HUES64 (cell line): ENCODE measurements around the gene TMEM132D.

Experiments used
- H3K27ac ChIP-seq: 2 replicates; pipeline ENCODE4 v1.7.0; 2013; ENCODE audit warnings: low read depth, low read length, inconsistent platforms
- H3K27me3 ChIP-seq: 2 replicates; pipeline ENCODE4 v1.6.1; 2013; ENCODE audit warnings: mild to moderate bottlenecking, low read length; ENCODE audit not compliant: insufficient read depth
- H3K36me3 ChIP-seq: 2 replicates; pipeline ENCODE4 v1.6.1; 2013; ENCODE audit warnings: mild to moderate bottlenecking, low read length; ENCODE audit not compliant: insufficient read depth
- H3K4me1 ChIP-seq: 2 replicates; pipeline ENCODE4 v1.6.1; 2013; ENCODE audit warnings: mild to moderate bottlenecking, low read length, moderate library complexity; ENCODE audit not compliant: insufficient read depth
- H3K4me3 ChIP-seq: 2 replicates; pipeline ENCODE4 v1.5.1; 2013; ENCODE audit warnings: mild to moderate bottlenecking, low read length, moderate library complexity
- H3K9ac ChIP-seq: 2 replicates; pipeline ENCODE4 v1.6.1; 2013; ENCODE audit warnings: mild to moderate bottlenecking, low read depth, low read length
- H3K9me3 ChIP-seq: 2 replicates; pipeline ENCODE4 v1.6.1; 2013; ENCODE audit warnings: low read depth, low read length; ENCODE audit not compliant: insufficient read depth
- WGBS: fragments of 150-250, 120-280 bp; methylation state at CpG from one replicate; pipeline ENCODE4 v1.1.7; 2013; ENCODE audit warnings: missing lambda C conversion rate; 5-methylcytosine and 5-hydroxymethylcytosine counted together

TMEM132D gene

GRCh38 chr12:129394177-129394825 is 509.5 kb downstream of the TMEM132D start:
- H3K4me1 ChIP-seq: no peaks in the 10 kb centered on the region
- WGBS: 93% methylated on average over 16 of the region's 16 CpGs

GRCh38 chr12:129393357-129393937 is 510.4 kb downstream of the TMEM132D start:
- no peaks in the 10 kb centered on the region for H3K4me1 ChIP-seq
- H3K27me3 ChIP-seq: no peaks in the 10 kb centered on the region
- no peak overlapping the region for H3K27ac ChIP-seq
- H3K9ac ChIP-seq: no peak overlapping the region
- no peaks in the 10 kb centered on the region for H3K36me3 ChIP-seq
- 93% methylated on average over 5 of the region's 5 CpGs for WGBS
- no peak overlapping the region for H3K4me3 ChIP-seq
- H3K9me3 ChIP-seq: 0 out of 2 replicates have a peak, but pooled peaks cover 3% of the 10 kb centered on the region

More at GRCh38 chr12:129394177-129394825, 509.5 kb downstream of the TMEM132D start:
- Histone ChIP-seq H3K27ac (no peak overlapping the region), H3K9me3 (0 out of 2 replicates have a peak, but pooled peaks cover 3% of the 10 kb centered on the region), H3K27me3 (no peaks in the 10 kb centered on the region), H3K36me3 (no peaks in the 10 kb centered on the region), H3K9ac (no peak overlapping the region), H3K4me3 (no peak overlapping the region)

DNA sequence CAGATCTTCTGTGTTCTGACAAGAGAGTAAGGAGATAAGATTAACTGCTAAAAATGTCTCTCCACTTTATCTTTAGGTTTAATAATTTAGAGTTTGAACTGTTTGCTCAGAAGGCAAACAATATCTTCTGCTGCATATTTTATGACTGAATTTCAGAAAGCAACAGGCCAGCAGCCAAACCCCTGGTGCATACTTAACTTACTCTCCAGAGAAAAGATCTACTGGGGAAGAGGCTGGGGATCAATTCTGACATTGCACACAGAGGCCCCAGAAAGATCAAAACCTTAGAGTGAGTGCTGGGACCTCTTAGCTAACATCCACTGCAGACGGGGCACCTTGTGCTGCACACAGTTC is 518.2 kb downstream of the TMEM132D start:
- Histone ChIP-seq H3K4me1 (peaks cover 6% of the 10 kb centered on the region), H3K4me3 (no peak overlapping the region), H3K36me3 (no peaks in the 10 kb centered on the region), H3K27me3 (no peaks in the 10 kb centered on the region), H3K27ac (no peak overlapping the region), H3K9ac (no peak overlapping the region), H3K9me3 (no peaks in the 10 kb centered on the region)
- WGBS: 77% methylated on average over 1 of the region's 1 CpG

DNA sequence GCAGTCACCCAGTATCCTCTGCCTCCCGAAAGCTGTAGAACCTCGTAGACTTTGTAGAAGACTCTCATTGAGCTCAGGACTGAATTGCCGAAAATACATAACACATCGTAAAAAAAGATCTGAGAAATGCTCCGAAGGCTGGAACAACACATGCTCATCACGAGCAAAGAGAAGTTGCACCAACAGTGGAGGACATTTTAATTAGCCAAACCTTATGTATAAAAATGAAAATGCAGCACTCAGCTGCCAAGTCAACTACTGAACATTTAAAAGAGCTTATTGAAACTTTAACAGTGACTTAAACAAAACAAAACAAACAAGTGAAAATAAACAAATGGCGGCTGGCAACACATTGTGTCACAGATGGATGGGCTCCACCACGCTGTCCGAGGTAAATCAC is 519.9 kb downstream of the TMEM132D start:
- no peak overlapping the region for H3K9ac ChIP-seq
- no peaks in the 10 kb centered on the region for H3K27me3 ChIP-seq
- WGBS: 95% methylated on average over 9 of the region's 9 CpGs
- H3K36me3 ChIP-seq: no peaks in the 10 kb centered on the region
- no peaks in the 10 kb centered on the region for H3K9me3 ChIP-seq
- peaks cover 6% of the 10 kb centered on the region for H3K4me1 ChIP-seq
- H3K27ac ChIP-seq: no peak overlapping the region
- H3K4me3 ChIP-seq: no peak overlapping the region

GRCh38 chr12:129381715-129382114 is 522.1 kb downstream of the TMEM132D start:
- Histone ChIP-seq H3K4me3 (no peak overlapping the region), H3K36me3 (no peaks in the 10 kb centered on the region), H3K9me3 (no peaks in the 10 kb centered on the region), H3K27ac (no peak overlapping the region), H3K9ac (no peak overlapping the region), H3K4me1 (peaks cover 6% of the 10 kb centered on the region), H3K27me3 (no peaks in the 10 kb centered on the region)
- 84% methylated on average over 3 of the region's 3 CpGs for WGBS

DNA sequence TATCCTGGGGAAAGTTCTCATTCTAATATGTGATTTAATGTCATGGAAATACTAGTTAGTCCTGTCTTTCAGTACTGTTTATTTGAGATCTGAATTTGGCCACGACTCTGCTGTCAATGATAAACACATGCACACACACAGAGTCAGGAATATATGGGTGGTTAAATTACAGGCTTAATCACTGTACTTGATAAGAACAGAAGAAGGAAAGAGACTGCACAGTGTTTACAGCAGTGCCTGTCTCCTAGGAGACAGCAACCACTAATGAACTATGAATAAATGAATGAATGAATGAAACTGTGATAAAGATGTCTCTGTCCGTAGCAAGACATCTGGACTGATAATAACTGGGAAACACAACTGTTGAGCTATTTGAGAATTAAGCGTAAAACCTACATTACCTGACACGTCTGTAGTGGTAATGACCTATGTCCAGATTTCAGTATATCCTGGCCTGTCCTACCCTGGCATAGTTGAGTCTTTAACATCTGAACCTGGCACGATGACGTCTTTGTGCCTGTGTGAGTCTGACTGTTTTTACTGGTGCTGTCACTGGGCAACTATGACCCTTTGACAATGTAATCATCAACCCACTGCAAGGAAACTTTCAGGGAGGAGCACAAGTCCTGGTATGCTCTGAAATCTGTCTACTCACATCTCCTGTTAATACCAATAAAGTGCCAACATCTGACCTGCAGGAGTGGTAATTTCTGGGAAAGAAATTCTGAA is 524.6 kb downstream of the TMEM132D start:
- WGBS: 76% methylated on average over 5 of the region's 6 CpGs
- H3K27me3 ChIP-seq: no peaks in the 10 kb centered on the region
- H3K9me3 ChIP-seq: no peaks in the 10 kb centered on the region
- H3K4me3 ChIP-seq: no peak overlapping the region
- H3K27ac ChIP-seq: no peak overlapping the region
- no peaks in the 10 kb centered on the region for H3K36me3 ChIP-seq
- no peaks in the 10 kb centered on the region for H3K4me1 ChIP-seq
- no peak overlapping the region for H3K9ac ChIP-seq

GRCh38 chr12:129378496-129378895 is 525.3 kb downstream of the TMEM132D start:
- H3K4me3 ChIP-seq: no peak overlapping the region
- H3K36me3 ChIP-seq: no peaks in the 10 kb centered on the region
- no peak overlapping the region for H3K9ac ChIP-seq
- no peaks in the 10 kb centered on the region for H3K9me3 ChIP-seq
- WGBS: 90% methylated on average over 5 of the region's 5 CpGs
- no peaks in the 10 kb centered on the region for H3K27me3 ChIP-seq
- no peaks in the 10 kb centered on the region for H3K4me1 ChIP-seq
- H3K27ac ChIP-seq: no peak overlapping the region

- Histone ChIP-seq H3K27me3 (no peaks in the 10 kb centered on the region), H3K36me3 (no peaks in the 10 kb centered on the region), H3K4me3 (no peak overlapping the region), H3K4me1 (no peaks in the 10 kb centered on the region), H3K27ac (no peak overlapping the region), H3K9me3 (0 out of 2 replicates have a peak, but pooled peaks cover 6% of the 10 kb centered on the region), H3K9ac (no peak overlapping the region)
- WGBS: 93% methylated on average over 3 of the region's 4 CpGs
Observed at GRCh38 chr12:129373746-129374145, 530.1 kb downstream of the TMEM132D start.

- no peaks in the 10 kb centered on the region for H3K4me1 ChIP-seq
- no peaks in the 10 kb centered on the region for H3K27me3 ChIP-seq
- H3K36me3 ChIP-seq: no peaks in the 10 kb centered on the region
- H3K27ac ChIP-seq: no peak overlapping the region
- WGBS: 65% methylated on average over 3 of the region's 3 CpGs
- H3K9me3 ChIP-seq: 0 out of 2 replicates have a peak, but pooled peaks cover 6% of the 10 kb centered on the region
- no peak overlapping the region for H3K9ac ChIP-seq
- H3K4me3 ChIP-seq: no peak overlapping the region
Observed at GRCh38 chr12:129372876-129373275, 530.9 kb downstream of the TMEM132D start.

- H3K36me3 ChIP-seq: no peaks in the 10 kb centered on the region
Observed at GRCh38 chr12:129372348-129372747, 531.5 kb downstream of the TMEM132D start.

DNA sequence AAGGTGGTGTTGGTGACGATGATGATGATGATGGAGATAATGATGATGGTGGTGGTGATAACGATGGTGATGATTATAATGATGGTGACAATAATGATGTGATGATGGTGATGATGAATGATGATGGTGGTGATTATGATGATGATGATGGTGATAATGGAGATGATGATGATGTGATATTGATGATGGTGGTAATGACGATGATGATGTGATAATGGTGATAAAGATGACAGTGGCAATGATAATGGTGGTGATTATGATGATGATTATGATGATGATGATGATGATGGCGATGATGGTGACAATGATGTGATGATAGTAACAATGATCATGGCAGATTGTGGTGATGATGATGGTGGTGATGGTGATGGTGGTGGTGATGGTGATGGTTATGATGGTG is 532.6 kb downstream of the TMEM132D start:
- Histone ChIP-seq H3K36me3 (no peaks in the 10 kb centered on the region), H3K9ac (no peak overlapping the region), H3K4me1 (no peaks in the 10 kb centered on the region), H3K4me3 (no peak overlapping the region), H3K9me3 (0 out of 2 replicates have a peak, but pooled peaks cover 6% of the 10 kb centered on the region), H3K27ac (no peak overlapping the region), H3K27me3 (no peaks in the 10 kb centered on the region)
- 72% methylated on average over 4 of the region's 4 CpGs for WGBS

More at GRCh38 chr12:129372348-129372747, 531.5 kb downstream of the TMEM132D start:
- WGBS: 100% methylated on average over 1 of the region's 2 CpGs
- no peaks in the 10 kb centered on the region for H3K27me3 ChIP-seq
- no peak overlapping the region for H3K27ac ChIP-seq
- H3K4me1 ChIP-seq: no peaks in the 10 kb centered on the region
- 0 out of 2 replicates have a peak, but pooled peaks cover 6% of the 10 kb centered on the region for H3K9me3 ChIP-seq
- no peak overlapping the region for H3K4me3 ChIP-seq
- no peak overlapping the region for H3K9ac ChIP-seq
